PC-9 (cell line): ENCODE results near the gene SESN1. TPM values are rescaled to one million over a fixed set of nuclear protein-coding genes. Genes with fewer than 3 reads are reported as not detected.

Source experiments
- BruUV-seq: library from RNA; stranded (reverse); fragments of 400-500 nt; replicated peaks from 2 replicates; lab custom pipeline; 2021; lab: Mats Ljungman, UMichigan
- CTCF ChIA-PET: fragments of 300-600 bp; sonication (Branson Sonifier 250); formaldehyde crosslinking; loops from one replicate; lab custom pipeline; 2022; ENCODE audit warnings: antibody characterized with exemption; lab: Charles Lee
- POLR2A ChIA-PET: fragments of 300-600 bp; sonication (Branson Sonifier 250); formaldehyde crosslinking; loops from one replicate; lab custom pipeline; 2022; ENCODE audit warnings: antibody characterized with exemption; ENCODE audit not compliant: unreplicated experiment; lab: Charles Lee
- DNase-seq, 2 experiments: peaks; one replicate each; pipeline versions ENCODE4 v3.0.0 to v3.0.0-alpha.2; 2015 to 2022; ENCODE audit warnings: mixed read lengths in 1 of 2
- H2AFZ ChIP-seq: fragments of 200-600 bp; sonication (generic); 2 replicates; pipeline ENCODE4 v1.8.1; 2017; ENCODE audit warnings: antibody characterized with exemption
- H3F3A ChIP-seq: fragments of 200-600 bp; sonication (generic); 2 replicates; pipeline ENCODE4 v1.8.1; 2017; ENCODE audit warnings: antibody characterized with exemption, mild to moderate bottlenecking, low read depth; ENCODE audit not compliant: insufficient read depth
- H3K27ac ChIP-seq: fragments of 200-600 bp; sonication (generic); 2 replicates; pipeline ENCODE4 v1.6.1; 2016; ENCODE audit warnings: mixed run types
- H3K27me3 ChIP-seq: fragments of 200-600 bp; sonication (generic); 2 replicates; pipeline ENCODE4 v1.6.1; 2016; ENCODE audit warnings: low read depth, mixed run types; ENCODE audit not compliant: insufficient read depth
- H3K36me3 ChIP-seq: fragments of 200-600 bp; sonication (generic); 2 replicates; pipeline ENCODE4 v1.6.1; 2016; ENCODE audit warnings: low read depth, mixed run types
- H3K4me1 ChIP-seq: fragments of 200-600 bp; sonication (generic); replicated peaks from 2 replicates; pipeline ENCODE4 v1.6.1; 2016; ENCODE audit warnings: mixed run types; ENCODE audit not compliant: insufficient read depth
- H3K4me2 ChIP-seq: fragments of 200-600 bp; sonication (generic); 2 replicates; pipeline ENCODE4 v1.6.1; 2017; ENCODE audit warnings: mixed run types
- H3K4me3 ChIP-seq: fragments of 200-600 bp; sonication (generic); 2 replicates; pipeline ENCODE4 v1.6.1; 2016; ENCODE audit warnings: mixed run types
- H3K79me2 ChIP-seq: fragments of 200-600 bp; sonication (generic); 2 replicates; pipeline ENCODE4 v1.6.1; 2017; ENCODE audit warnings: low read depth, mixed run types
- H3K9me2 ChIP-seq: fragments of 200-600 bp; sonication (generic); 2 replicates; pipeline ENCODE4 v1.8.1; 2017; ENCODE audit warnings: mild to moderate bottlenecking; ENCODE audit not compliant: insufficient read depth
- H3K9me3 ChIP-seq: fragments of 200-600 bp; sonication (generic); 2 replicates; pipeline ENCODE4 v1.8.1; 2016; ENCODE audit warnings: low read depth; ENCODE audit not compliant: insufficient read depth
- H4K20me1 ChIP-seq: fragments of 200-600 bp; sonication (generic); 2 replicates; pipeline ENCODE4 v1.8.1; 2017; ENCODE audit not compliant: insufficient read depth
- EZH2 ChIP-seq: fragments of 200-600 bp; sonication (generic); IDR thresholded peaks from 2 replicates; pipeline ENCODE4 v1.8.0; 2017; ENCODE audit warnings: antibody characterized with exemption, low read depth
- intact Hi-C: fragments of 100-400 bp; cut with micrococcal nuclease; formaldehyde crosslinking; loops from one replicate; pipeline ENCODE4 v1.10.0; 2022; ENCODE audit not compliant: unreplicated experiment
- total RNA-seq: library from RNA; stranded (reverse); gene quantifications from 2 replicates; pipeline ENCODE4 v1.2.3, GENCODE V29; 2021
- TF ChIP-seq, protein P1 (sequence below): fragments of 200-600 bp; sonication (generic); conservative IDR thresholded peaks from 2 replicates; pipeline ENCODE4 v1.6.1; 2017; ENCODE audit warnings: mixed run types, antibody characterized with exemption, mild to moderate bottlenecking, moderate library complexity

Gene SESN1
- total RNA-seq, 1 experiment from 2014 or later, result 6.5 TPM

- Histone ChIP-seq H3K79me2 (0 out of 2 replicates have a peak, but pooled peaks cover 7% of the 10 kb centered on the region), H3K4me3 (no peak overlapping the region), H3K27ac (no peak overlapping the region), H3K4me2 (no peak overlapping the region), H3K36me3 (no peaks in the 10 kb centered on the region; the same call in 1 of the 2 replicates), H3K27me3 (no peaks in the 10 kb centered on the region), H3F3A (no peaks in the 10 kb centered on the region), H3K4me1 (0 out of 2 replicates have a peak, but pooled peaks cover 2% of the 10 kb centered on the region), H3K9me2 (no peaks in the 10 kb centered on the region), H2AFZ (no peak overlapping the region), H3K9me3 (no peaks in the 10 kb centered on the region), H4K20me1 (no peaks in the 10 kb centered on the region)
- DNase-seq, result no peak
- no TSS peak for BruUV-seq
- CTCF ChIA-PET, result no interaction called here
- TF ChIP-seq, protein P1, sequence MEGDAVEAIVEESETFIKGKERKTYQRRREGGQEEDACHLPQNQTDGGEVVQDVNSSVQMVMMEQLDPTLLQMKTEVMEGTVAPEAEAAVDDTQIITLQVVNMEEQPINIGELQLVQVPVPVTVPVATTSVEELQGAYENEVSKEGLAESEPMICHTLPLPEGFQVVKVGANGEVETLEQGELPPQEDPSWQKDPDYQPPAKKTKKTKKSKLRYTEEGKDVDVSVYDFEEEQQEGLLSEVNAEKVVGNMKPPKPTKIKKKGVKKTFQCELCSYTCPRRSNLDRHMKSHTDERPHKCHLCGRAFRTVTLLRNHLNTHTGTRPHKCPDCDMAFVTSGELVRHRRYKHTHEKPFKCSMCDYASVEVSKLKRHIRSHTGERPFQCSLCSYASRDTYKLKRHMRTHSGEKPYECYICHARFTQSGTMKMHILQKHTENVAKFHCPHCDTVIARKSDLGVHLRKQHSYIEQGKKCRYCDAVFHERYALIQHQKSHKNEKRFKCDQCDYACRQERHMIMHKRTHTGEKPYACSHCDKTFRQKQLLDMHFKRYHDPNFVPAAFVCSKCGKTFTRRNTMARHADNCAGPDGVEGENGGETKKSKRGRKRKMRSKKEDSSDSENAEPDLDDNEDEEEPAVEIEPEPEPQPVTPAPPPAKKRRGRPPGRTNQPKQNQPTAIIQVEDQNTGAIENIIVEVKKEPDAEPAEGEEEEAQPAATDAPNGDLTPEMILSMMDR, result no peak
- no peak for TF ChIP-seq EZH2
- intact Hi-C loops, result no loop called here
- POLR2A ChIA-PET, result no interaction called here
Measured at GRCh38 chr6:109002051-109002697, 92.5 kb downstream of the SESN1 start.

GRCh38 chr6:109001291-109001894 is 93.3 kb downstream of the SESN1 start:
- Histone ChIP-seq H3K27me3 (no peaks in the 10 kb centered on the region), H3K4me2 (no peak overlapping the region), H4K20me1 (no peaks in the 10 kb centered on the region), H3K4me3 (no peak overlapping the region), H3K9me2 (no peaks in the 10 kb centered on the region), H3K79me2 (0 out of 2 replicates have a peak, but pooled peaks cover 7% of the 10 kb centered on the region), H3F3A (no peaks in the 10 kb centered on the region), H3K9me3 (no peaks in the 10 kb centered on the region), H3K4me1 (peaks cover 5% of the 10 kb centered on the region), H2AFZ (no peak overlapping the region), H3K27ac (no peak overlapping the region), H3K36me3 (no peaks in the 10 kb centered on the region; the same call in 1 of the 2 replicates)
- BruUV-seq, result no TSS peak
- CTCF ChIA-PET, result no interaction called here
- TF ChIP-seq, protein P1, result no peak
- no peak for TF ChIP-seq EZH2
- POLR2A ChIA-PET, result no interaction called here
- DNase-seq, result no peak
- intact Hi-C loops, result no loop called here

DNA sequence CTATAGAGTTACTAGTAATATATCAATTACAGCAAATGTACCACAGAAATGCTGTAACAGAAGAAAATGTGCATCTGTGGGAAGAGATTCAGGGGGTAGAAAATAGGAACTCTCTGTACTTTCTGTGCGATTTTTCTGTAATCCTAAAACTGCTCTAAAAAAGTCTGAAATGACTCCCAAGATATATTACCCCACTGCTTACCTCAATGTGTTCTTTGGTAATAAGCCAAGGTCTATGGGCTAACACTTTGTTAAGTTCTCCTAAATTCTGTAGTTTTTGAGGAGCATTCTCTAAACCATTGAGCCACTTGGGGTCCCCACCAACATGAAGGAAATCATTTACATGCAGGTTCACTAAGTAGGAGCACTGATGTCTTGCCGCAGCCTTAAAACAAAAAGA is 94.4 kb downstream of the SESN1 start:
- no peaks in the 10 kb centered on the region for H3K9me3 ChIP-seq
- CTCF ChIA-PET, result no interaction called here
- H3K4me3 ChIP-seq, result no peak overlapping the region
- DNase-seq, result no peak
- no peaks in the 10 kb centered on the region for H4K20me1 ChIP-seq
- no peaks in the 10 kb centered on the region for H3K27me3 ChIP-seq
- H3K4me1 ChIP-seq, result peaks cover 16% of the 10 kb centered on the region
- POLR2A ChIA-PET, result no interaction called here
- 0 out of 2 replicates have a peak, but pooled peaks cover 7% of the 10 kb centered on the region for H3K79me2 ChIP-seq
- H3K27ac ChIP-seq, result no peak overlapping the region
- no TSS peak for BruUV-seq
- no peaks in the 10 kb centered on the region; the same call in 1 of the 2 replicates for H3K36me3 ChIP-seq
- no peak for TF ChIP-seq EZH2
- TF ChIP-seq, protein P1, result no peak
- intact Hi-C loops, result no loop called here
- H3F3A ChIP-seq, result peaks cover 6% of the 10 kb centered on the region; the same call in 1 of the 2 replicates
- H3K4me2 ChIP-seq, result no peak overlapping the region
- no peaks in the 10 kb centered on the region for H3K9me2 ChIP-seq
- H2AFZ ChIP-seq, result no peak overlapping the region
